ENCODE results near the gene FEZ2.

FEZ2 gene

DNA sequence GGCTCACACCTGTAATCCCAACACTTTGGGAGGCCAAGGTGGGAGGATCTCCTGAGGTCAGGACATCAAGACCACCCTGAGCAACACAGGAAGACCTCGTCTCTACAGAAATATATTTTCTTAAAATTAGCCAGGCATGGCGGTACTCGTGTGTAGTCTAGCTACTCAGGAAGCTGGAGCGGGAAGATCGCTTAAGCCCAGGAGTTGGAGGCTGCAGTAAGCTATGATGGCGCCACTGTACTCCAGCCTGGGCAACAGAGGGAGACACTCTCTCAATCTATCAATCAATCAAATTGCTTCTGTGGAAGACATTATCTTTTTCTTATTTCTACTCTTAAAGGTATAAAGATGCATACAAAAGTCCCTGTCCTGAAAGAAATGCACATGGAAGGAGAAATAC, 11.3 kb downstream of the FEZ2 start:
- no peak for DNase-seq

DNA sequence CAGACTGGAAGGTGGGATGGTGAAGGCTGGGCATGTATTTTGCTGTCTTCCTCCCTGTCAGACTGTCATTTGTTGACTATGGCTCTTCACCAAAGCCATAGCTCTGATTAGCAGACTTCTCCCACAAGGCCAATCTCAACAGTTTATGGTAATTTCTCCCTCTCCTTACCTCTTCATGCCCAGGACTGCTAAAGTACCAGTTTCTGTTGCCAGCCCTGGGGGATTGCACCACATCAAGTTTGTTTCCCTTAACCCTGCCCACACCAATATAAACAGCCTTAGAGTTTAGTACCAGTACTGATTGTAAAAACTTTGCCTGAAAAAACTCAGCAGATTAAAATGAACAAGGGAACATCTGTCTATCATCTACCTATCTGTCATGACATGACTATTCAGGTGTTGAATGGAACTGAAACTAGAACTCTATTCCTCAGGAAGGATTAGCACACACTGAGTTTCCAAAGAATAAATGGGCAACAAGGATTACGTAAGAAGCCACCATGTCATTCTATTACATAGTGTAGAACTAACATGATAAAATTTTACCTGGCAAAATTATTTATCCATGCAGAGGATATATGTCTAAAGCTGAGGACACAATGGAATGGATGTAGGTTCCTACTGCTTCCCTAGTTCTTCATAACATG, 13.7 kb downstream of the FEZ2 start:
- DNase-seq, result no peak

DNA sequence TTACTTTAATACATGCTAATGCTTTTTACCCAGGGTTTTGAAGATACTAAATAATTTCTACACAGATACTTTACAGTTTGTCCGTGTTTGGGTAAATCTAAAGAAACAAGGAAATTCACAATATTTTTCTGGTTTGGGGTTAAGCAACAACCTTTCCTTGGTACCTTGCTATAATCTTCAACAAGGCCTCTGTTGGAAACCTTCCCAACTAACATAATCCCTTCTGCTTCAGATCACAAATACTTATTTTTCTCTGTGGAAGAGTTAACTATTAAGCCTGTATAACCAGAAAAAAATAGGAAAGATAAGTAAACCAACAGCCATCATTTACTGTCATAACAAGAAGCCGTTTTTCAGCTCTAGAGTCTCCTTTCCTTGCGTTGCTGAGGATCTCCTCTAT, 15.0 kb downstream of the FEZ2 start:
- no peak for DNase-seq

DNA sequence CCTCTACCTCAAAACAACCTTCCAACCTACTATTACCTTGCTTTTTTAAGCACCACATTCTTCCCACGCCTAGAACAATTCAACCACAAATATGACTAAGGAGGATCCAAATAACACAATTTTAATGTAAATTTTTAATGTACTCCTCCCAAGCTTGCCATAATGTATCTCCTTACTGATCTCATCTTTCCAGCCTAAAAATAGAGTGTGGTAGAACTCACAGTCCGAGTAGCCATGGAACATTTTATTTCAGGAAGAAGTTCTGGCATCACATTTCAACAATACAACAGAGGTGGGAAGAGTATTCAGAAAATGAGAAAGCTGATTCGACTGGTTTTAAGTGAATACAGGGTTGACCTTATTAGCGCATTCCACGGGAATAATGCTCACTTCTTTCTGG, 15.4 kb downstream of the FEZ2 start:
- no peak for DNase-seq

DNA sequence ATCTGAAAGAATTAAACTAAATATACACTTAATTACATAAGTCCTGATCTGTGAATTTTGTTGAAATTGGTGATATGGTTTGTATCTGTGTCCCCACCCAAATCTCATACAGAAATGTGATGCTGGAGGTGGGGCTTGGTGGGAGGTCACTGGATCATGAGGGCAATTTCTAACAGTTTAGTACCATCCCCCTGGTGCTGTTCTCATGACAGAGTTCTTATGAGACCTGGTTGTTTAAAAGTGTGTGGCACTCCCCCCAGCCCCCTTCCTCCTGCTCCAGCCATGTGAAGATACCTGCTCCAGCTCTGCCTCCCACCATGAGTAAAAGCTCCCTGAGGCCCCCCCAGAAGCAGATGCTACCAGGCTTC, 18.7 kb downstream of the FEZ2 start:
- no peak for DNase-seq

DNA sequence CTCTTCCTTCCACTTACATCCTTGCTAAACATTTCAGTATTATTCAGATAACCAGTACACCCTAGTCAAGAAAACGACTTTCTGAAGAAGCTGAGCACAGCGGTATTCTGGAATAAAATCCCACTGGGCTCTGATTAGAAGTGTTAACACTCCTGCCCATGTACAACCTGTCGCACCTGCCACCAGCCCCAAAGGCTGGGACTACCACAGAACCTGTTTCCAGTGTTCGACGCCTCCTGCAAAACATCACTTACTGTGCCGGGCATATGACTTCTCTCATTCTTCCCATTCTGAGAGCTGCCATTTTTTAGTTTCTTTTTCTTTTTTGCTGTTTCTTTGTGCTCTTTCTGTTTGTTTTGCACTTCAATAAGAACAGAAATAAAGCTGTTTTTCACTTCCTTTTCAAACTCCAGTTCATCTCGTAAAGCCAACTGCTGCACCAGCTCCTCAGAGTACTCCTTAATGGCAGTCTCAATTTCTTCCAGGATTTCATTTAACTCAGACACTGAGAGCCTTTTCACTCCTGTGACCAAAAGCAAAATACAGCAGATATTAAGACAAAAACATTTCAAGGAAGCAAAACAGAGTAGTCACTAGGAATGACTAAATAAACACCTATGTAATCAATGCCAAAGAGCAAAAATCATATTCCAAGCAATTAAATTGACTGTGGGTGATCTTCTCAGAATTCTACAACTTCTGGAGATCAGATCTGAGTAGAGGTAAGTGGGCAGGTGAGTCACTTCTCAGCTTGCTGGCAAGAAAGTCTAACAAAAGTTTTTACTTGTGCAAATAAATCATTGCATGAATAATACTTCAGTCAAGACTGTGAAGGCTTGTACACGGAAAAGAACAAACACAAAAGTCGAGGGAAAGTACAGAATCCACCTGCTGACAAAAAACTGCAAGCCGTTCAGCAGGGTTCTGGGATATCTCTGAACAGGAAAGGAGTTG, 19.3 kb downstream of the FEZ2 start:
- no peak for DNase-seq

DNA sequence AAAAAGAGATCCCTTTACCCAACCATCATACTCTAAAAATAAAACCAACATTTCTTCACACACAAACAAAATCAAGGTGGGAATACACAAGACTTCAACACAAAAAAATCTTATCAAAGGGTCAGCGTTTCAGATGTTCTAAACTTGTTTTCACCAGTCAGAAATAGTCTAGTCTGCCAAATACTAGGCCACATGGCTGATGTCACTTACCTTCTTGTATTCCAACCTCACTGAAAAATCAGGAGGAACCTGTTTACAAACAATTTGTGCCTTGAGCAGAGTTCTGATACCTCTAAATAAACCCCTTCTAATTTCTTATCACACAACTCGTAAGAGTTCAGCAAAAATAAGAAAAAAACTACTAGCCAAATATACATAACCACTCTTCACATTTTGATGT, 20.1 kb downstream of the FEZ2 start:
- DNase-seq, result no peak

DNA sequence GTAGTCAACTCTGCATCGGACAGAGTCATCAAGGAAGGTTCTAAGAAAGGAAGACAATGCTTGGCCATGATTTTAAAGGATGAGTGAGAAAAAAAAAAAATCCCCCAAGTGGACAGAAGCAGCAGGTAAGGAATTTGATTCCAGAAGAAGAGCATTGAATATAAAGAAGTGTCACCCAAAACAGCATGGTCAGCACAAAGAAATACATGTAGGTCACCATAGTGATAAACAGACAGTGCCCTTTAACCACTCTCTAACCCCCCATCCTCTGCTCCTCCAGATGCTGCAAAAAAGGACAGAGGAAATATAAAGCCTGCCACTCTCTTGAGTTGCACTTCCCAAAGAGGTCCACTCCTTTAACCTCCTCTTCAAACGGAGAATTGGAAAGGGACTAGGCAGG, 23.4 kb downstream of the FEZ2 start:
- DNase-seq, result no peak

DNA sequence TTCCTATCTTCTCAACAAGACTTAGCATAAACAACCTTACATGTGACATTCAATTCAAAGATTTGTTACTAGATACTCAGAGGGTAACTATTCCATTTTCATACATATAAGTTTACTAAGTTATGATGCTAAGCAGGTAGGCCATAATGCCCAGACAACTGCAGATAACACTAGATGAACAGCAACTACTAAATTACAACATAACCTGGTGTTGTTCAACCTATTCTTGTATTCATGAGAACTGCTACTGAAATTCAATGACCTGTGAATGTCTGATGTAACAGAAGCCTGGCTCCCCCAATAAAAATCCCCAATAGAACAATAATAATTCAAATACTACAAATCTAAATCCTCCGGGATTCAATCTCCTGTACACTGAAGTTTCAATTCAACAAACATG, 24.8 kb downstream of the FEZ2 start:
- DNase-seq, result no peak

DNA sequence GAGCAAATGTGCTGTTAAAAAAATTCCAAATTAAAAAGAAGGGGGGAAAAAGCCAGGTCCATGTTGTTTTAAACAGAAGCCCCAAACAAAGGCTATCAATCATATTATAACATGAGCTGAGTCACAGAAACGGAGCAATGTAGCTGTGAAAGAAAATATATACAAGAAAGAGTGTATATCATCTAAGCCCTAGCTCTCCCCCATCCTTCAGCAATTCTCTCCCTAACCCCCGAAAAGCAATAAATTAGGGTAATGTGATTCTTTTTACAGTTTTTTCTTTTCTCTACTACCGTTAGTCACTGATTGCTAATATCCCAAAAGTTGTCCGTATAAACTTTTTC, 25.3 kb downstream of the FEZ2 start:
- no peak for DNase-seq

DNA sequence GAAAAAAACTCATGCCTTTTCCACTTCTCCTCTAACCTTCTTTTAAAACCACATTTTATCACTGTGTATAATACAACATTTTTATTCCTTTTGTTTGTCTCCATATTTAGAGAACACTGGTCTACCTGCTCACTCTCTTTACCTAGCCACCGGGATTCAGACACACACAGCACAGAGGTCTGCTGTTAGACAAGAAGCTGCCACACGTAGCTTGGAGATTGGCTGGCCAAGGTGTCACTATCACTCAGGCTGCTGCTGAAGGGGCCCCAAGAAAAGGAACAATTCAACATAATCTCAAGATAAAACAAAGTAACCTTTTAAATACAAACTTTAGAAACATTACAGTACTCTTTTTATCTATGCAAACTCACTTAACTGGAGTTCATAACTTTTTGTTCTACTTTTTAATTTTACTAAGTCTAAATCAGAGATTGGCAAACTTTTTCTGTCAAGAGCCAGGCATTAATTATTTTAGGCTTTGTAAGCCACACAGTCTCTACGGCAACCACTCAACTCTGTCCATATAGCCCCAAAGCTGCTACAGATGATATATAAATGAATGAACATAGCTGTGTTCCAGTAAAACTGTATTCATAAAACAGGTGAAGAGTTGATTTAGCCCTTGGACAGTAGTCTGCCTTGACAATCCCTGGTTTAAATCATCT, 25.8 kb downstream of the FEZ2 start:
- DNase-seq, result no peak

DNA sequence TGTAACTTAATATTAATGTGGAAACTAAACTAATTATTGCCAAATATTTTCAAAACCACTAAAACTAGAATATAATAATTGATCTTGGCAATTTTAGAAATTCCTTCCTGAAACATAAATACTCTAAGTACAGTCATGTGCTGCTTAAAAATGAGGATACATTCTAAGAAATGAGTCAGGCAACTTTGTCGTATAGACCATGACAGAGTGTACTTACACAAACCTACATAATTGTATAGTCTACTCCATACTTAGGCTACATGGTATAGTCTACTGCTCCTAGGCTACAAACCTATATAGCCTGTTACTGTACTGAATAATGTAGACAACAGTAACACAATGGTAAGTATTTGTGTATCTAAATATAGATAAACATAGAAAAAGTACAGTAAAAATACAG, 27.6 kb downstream of the FEZ2 start:
- DNase-seq, result no peak

DNA sequence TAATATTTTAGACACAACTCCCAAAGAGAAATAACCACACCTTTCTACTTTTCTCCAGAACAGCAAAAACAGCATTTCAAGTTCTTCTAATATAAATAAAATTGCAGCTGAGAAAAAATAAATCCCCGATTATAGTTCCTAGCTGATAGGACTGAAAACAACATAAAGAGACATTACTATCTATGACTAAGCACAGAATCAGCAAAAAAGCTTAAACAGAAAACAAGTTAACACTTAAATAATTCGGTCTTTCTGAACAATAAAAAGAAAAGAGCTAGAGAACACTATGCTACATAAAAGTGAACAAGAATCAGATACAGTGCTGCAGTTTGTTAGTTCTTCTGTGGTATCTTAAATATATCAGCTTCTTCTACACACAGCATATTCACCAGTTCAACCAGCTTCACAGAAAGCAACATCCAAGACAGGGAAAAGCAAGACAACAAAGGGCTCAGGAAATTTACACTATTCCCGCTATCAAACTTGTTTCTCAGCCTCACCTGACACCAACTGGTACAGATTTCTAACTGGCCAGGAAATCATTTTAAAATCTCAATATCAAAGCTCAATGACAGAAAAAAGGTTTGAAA, 28.6 kb downstream of the FEZ2 start:
- DNase-seq, result no peak

DNA sequence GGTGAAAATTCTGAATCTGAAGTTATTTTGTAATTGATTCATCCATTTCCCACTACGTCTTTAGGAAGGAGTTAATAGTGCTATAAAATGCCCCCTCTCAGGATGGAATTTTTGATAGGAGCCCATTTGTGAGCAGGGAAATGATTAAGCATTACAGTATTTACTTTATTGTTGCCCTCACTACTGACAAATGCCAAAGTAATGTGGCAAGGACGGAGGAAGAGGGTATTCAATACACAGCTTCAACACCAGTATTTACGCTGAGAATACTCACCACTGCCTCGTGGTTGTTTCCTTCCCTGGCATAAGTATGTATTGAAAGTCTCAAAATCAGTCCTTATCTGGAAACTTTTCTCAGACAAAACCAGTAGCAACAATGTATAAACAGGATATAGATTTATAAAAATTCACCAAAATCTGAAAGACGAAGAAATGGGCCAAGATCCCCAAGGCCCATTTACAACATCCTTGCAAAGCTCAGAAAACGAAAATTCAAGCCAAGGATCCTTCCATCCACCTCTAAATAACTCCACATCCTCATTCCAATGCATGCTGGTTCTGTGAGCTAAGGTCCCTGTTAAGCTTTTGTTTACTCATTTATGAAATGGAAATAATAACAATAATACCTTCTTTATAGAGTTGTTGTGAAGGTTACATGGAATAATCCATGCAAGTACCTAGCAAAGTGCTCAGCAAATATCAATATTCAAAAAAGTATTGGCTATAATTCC, 29.3 kb downstream of the FEZ2 start:
- no peak for DNase-seq

DNA sequence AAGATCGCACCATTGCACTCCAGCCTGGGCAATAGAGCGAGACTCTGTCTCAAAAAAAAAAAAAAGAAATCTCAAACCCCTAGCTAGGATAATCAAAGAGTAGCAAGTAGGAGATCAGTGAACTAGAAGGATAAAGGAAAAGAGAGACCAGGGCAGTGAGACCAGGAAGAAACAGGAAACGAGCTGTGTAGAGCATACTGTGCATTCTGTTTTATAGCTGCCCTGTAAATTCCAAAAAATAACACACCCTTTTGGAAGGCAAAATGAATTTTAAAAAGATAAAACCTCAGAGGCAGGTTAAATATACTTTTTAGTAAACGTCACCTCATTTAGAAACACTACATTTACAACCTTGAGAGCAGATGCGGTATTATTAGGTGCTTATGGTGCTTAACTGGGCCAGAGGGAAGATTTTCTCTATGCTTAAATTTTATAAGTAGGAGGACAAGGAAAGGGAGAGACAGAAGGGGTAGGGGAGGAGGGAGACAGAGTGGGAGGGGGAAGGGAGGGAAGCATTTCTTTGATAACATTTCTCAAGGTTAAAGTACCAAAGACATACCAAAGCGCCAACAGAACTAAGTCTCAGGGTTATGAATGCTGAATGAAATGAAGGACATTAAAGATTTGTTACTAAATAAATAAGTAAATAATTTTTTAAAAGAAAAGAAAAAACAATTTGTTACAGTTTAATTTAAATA, 30.1 kb downstream of the FEZ2 start:
- no peak for DNase-seq

DNA sequence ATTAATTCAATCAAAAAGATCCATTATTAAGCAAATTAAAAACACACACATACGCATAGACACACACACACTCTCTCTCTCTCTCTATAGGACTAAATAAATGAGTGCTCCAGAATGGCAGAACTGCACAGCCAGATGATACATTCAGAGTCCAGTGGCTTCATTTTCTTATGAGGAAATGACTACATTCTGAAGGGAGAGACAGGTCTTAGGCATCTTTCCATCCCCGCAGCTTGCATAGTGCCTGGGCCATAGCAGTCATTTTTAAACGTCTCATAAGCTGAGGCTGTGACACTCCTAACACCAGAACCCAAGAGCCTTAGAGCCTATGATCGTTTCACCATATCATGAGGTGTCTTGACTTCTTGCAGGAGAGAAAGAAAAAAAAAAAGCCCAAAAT, 31.1 kb downstream of the FEZ2 start:
- no peak for DNase-seq

DNA sequence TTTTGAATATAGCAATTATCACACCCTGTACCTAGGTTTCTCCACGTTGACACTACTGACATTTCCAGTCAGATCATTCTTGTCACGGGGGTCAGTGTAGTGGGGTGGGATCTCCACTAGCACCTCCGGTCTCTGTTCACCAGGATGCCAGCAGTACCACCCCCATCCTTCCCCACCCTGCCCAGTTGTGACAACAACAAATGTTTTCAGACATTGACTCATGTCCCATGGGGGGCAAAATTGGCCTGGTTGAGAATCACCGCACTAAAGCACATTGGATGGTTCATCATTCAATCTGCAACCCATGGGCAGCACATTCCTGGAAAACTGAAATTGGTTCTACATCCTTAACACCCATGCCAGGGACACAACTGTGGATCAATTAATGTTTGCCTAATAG, 32.3 kb downstream of the FEZ2 start:
- no peak for DNase-seq

DNA sequence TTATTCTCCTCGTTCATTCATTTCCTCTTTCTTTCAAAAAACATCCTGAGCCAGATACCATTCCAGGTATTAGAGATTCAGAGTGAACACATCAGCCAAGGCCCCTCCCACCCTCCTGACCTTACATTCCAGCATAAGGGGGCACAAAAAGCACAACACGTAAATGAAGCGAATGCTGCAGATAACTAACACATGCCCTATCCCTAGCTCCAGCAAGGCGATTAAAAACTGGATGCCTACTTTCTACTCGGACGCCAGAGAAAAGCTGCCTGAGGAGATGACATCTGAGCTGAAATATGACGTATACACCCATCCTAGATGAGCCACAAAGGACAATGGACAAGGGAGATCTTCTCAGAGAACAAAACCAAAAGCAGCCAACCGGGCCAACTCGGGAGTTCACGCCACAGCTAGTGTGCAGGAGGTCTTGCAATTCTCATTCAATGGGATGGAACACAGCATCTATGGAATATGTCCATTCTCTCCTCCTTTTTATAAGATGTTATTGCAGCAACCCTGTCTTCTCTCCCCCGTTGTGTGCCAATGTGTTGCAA, 33.5 kb downstream of the FEZ2 start:
- DNase-seq, result no peak

DNA sequence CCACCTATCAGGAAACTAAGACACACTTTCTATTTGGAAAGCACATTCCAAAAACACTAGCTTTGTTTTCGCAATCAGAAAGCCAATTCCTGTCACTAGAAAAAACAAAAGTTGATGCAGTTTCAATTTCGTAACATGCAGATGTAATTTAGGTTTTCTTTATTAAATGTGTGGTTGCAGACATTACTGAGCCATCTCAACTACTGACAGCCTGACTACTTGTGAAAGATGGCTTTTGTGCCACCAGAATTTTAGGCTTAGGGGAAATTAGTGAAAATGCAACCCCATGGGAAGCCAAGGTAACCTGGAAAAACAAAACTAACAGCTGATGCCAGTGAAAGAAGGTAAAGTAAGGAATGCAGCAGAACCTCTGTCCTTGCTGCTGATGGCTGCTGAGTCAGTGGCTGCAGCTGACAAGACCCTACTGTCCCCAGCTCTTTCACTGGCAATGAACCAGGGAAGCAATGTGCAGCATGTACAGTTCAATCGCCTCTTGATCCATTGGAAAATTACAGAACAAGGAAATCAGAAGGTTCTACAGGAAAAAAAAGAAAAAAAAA, 34.9 kb downstream of the FEZ2 start:
- DNase-seq, result no peak

DNA sequence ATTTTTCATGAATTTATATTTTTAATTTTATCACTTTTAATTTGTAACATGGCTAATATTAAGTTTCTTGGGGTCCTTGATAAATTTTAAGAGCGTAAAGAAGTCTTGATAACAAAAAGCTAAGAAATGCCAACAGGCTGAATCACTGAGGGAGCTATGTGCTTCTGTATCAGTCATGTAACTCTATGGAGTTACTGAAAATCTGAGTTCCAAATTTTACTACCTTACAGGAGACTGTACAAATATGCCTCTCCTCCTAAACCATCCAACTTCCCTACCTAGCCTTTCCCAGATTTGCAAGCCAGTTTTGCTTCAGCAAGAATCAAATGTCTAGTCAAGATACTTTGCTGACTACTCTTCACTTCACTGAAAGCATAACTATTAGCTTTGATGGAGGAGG, 35.7 kb downstream of the FEZ2 start:
- DNase-seq, result no peak

DNA sequence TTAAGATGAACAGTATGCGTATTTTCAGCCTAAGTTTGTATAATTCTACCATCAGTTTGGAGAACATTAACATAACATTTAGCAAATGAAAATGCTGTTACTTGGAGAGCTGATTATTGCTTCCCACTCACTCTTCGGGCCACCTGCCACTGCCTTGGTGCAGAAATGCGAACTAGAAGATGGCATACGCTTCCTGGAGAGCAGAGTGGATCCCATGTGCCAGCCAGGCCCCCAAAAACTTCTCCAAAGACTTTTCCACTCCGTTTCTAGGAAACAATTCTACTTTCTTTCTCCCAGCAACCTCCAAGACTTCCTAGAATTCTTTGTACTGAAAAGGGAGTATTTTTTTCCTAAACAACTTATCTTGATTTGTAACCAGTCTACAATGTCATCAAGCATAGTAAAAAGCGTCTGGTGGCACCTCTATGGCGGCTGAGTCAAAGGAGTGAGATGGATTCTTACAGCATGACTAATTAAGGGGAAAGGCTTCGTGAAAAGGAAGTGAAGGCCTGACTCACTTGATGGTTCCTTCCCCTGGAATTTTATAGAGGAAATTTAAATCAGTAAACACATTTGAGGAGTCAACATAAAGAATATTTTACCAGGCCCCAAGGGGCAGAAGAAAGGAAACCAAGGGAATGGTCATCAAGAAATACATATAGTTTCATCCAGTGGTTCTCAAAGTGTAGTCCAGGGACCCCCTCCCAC, 36.6 kb downstream of the FEZ2 start:
- no peak for DNase-seq
